Erythroblast (primary cell): ENCODE results near the gene NF2.

Source experiments
- GATA1 ChIP-seq: IDR thresholded peaks from 2 replicates; pipeline ENCODE4 v1.6.1; 2011; ENCODE audit warnings: low read depth, mild to moderate bottlenecking, control low read depth, low read length, moderate library complexity
- POLR2A ChIP-seq: IDR thresholded peaks from 2 replicates; pipeline ENCODE4 v1.6.1; 2011; ENCODE audit warnings: mild to moderate bottlenecking, low read length

- TF ChIP-seq POLR2A, result no peak
- no peak for TF ChIP-seq GATA1
Measured at GRCh38 chr22:29726106-29726505, 122.7 kb downstream of the NF2 start.
